Upper lobe of right lung (tissue), 1 donor: ENCODE results near the gene SSBP4. TPM values are rescaled to one million over a fixed set of nuclear protein-coding genes. Genes with fewer than 3 reads are reported as not detected.

Experiments used
- ATAC-seq: fragments of 200-7000 bp; cut with Tn5 transposase; one replicate; pipeline ENCODE4 v1.9.1; 2020; ENCODE audit warnings: mild to moderate bottlenecking, moderate library complexity
- DNase-seq: peaks from one replicate; pipeline ENCODE4 v3.0.0-alpha.2; 2020
- H3K27ac ChIP-seq: fragments of 200-600 bp; one replicate; pipeline ENCODE4 v1.8.0; 2022
- H3K27me3 ChIP-seq: fragments of 200-600 bp; one replicate; pipeline ENCODE4 v1.8.0; 2022; ENCODE audit warnings: mild to moderate bottlenecking
- H3K36me3 ChIP-seq: fragments of 200-600 bp; one replicate; pipeline ENCODE4 v1.8.0; 2022
- H3K4me1 ChIP-seq: fragments of 200-600 bp; one replicate; pipeline ENCODE4 v1.8.0; 2022
- H3K4me3 ChIP-seq: fragments of 200-600 bp; one replicate; pipeline ENCODE4 v1.8.0; 2022; ENCODE audit warnings: mild to moderate bottlenecking
- H3K9me3 ChIP-seq: fragments of 200-600 bp; one replicate; pipeline ENCODE4 v1.8.0; 2022
- intact Hi-C: fragments of 100-400 bp; cut with DNase I; formaldehyde crosslinking; loops from one replicate; pipeline ENCODE4 v1.11.0; 2022
- total RNA-seq: library from RNA; stranded (reverse); fragmentation: NEBNext Ultra II Directional; extraction: Animal tissue kit (Norgen Biotek cat#: 25700); gene quantifications from one replicate; pipeline ENCODE4 v1.2.1, GENCODE V29; 2021
- TF ChIP-seq, protein P1 (sequence below): fragments of 200-600 bp; IDR thresholded peaks from one replicate; pipeline ENCODE4 v1.8.0; 2022; ENCODE audit warnings: antibody characterized with exemption
- donor health status: DM: no; HTN: yes; CAD: no; lungs with severe emphysema.

Gene SSBP4
- total RNA-seq, 1 donor from 2014 or later: 57.3 TPM

DNA sequence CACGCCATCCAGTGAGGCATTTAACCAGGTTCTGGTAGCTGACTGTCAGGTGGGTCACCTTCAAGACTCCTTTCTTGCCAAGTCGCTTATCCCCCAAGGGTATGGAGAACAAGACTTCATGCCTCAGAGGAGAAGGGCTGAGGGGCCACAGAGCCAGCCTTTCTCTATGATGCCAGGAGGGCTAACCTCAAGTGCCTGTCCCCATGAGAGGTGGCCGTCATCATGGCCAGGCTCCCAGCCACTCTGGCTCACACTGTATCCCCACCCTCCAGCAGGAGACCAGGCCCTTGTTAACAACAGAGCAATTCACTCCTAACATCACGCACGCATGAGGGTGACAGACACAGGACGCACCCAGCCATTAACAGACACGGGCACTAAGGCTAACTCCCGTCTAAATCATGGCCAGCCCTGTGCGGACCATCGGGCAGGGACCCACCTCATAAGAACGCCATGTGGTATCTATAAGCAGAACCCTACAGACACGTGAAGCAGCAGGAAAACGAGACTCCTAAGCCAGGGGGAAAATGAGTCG is 57.4 kb downstream of the SSBP4 start:
- H3K4me3 ChIP-seq: no peak overlapping the region
- H3K36me3 ChIP-seq: peaks cover 10% of the 10 kb centered on the region
- TF ChIP-seq, protein P1, sequence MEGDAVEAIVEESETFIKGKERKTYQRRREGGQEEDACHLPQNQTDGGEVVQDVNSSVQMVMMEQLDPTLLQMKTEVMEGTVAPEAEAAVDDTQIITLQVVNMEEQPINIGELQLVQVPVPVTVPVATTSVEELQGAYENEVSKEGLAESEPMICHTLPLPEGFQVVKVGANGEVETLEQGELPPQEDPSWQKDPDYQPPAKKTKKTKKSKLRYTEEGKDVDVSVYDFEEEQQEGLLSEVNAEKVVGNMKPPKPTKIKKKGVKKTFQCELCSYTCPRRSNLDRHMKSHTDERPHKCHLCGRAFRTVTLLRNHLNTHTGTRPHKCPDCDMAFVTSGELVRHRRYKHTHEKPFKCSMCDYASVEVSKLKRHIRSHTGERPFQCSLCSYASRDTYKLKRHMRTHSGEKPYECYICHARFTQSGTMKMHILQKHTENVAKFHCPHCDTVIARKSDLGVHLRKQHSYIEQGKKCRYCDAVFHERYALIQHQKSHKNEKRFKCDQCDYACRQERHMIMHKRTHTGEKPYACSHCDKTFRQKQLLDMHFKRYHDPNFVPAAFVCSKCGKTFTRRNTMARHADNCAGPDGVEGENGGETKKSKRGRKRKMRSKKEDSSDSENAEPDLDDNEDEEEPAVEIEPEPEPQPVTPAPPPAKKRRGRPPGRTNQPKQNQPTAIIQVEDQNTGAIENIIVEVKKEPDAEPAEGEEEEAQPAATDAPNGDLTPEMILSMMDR: no peak
- ATAC-seq (no peak), DNase-seq (no peak)
- peaks cover 68% of the 10 kb centered on the region for H3K4me1 ChIP-seq
- H3K9me3 ChIP-seq: no peaks in the 10 kb centered on the region
- peak overlapping the region; percentile 30 for H3K27ac ChIP-seq
- H3K27me3 ChIP-seq: no peaks in the 10 kb centered on the region
- intact Hi-C loops: no loop called here

DNA sequence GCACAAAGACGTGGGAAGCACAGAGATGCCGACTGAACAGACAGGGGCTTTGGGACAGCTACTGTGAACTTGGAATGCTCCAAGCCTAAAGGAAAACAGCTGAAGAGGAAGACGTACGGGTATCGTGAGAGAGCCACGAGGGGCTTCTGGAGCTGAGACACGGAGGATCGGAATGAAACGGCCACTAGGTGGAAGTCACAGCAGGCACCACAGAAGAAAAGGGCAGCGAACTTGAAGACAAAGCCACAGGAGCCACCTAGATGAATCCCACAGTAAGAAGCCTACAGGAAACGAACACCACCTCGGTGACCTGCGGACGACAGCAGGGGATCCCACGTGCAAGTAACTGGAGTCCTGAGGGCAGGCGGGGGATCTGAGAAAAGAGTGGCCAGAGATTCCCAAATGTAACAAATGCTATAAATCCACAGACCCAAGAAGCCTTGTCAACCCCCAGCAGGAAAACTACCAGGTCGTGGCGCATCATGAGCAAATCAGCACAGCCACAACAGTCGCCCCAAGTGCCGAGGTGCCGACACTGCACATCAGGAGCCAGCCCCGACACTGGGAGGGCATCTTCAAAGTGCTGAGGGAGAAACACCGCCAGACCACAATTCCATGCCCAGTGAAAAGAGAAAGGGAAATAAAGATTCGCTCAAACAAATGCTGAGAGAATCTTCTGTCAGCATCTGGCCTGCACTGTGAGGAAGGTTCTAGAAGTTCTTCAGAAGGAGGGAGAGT is 58.0 kb downstream of the SSBP4 start:
- H3K9me3 ChIP-seq: no peaks in the 10 kb centered on the region
- peaks cover 5% of the 10 kb centered on the region for H3K36me3 ChIP-seq
- no peak for DNase-seq
- ATAC-seq: no peak
- H3K27ac ChIP-seq: no peak overlapping the region
- H3K4me3 ChIP-seq: no peak overlapping the region
- H3K4me1 ChIP-seq: peaks cover 68% of the 10 kb centered on the region
- no peaks in the 10 kb centered on the region for H3K27me3 ChIP-seq
- intact Hi-C loops: no loop called here
- TF ChIP-seq, protein P1: no peak

DNA sequence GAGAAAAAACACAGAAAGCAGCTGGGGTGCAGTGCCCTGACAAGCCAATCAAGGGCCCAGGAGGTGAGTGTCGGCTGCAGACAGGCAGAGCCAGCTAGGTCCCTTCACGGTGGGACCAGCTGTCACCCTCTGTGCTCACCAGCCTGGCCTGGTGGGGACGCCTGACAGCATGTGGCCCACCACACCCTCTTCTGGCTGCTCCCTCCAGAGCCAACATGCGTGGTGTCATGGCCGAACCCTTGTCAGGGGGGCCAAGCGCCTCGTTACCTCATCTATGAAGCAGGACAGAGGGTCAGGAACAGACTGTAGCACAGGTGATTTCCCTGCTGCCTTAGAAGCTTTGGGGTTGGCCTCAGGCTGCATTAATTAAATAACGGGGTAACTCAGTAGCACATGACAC is 58.8 kb downstream of the SSBP4 start:
- H3K27ac ChIP-seq: peak overlapping the region; percentile 85
- no peak for ATAC-seq
- H3K36me3 ChIP-seq: no peaks in the 10 kb centered on the region
- no peaks in the 10 kb centered on the region for H3K27me3 ChIP-seq
- DNase-seq: no peak
- no peaks in the 10 kb centered on the region for H3K9me3 ChIP-seq
- H3K4me1 ChIP-seq: peaks cover 70% of the 10 kb centered on the region
- intact Hi-C loops: no loop called here
- no peak overlapping the region for H3K4me3 ChIP-seq
- TF ChIP-seq, protein P1: no peak

DNA sequence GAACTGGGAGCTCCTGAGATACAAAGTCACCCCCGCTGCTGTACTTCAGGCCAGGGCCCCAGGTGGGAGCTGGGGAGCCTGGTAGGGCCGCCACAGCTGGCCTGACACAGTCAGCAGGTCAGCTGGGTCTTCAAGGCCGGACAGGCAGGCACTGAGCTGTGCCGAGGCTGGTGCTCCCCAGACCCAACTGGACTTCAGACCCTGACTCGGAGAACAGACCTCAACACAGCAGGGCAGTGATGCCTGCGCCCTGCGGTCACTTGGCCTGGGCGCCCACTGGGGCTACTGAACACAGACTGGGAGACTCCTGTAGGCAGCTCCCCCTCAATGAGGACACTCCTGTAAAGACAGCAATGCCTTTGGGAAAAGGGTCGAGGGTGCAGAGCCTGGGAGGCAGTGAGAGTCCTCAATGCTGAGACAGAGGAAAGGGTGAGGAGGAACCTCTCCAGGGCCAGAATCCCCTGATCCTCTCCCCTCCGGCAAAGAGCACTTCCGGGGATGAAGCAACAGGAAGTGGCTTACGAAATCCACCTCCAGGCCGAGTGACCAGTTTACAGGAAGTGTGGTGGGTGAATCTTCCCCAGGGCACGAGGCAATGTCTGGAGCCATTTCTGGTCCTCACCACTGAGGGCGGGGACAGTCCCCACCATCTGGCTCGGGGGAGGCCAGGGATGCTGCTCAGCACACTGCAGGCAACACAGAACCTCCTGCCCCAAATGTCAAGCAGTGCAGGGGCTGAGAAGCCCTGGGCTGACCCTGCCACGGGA is 59.5 kb downstream of the SSBP4 start:
- Histone ChIP-seq H3K27me3 (no peaks in the 10 kb centered on the region), H3K9me3 (no peaks in the 10 kb centered on the region), H3K27ac (peak overlapping the region; percentile 85), H3K36me3 (no peaks in the 10 kb centered on the region), H3K4me3 (no peak overlapping the region), H3K4me1 (peaks cover 71% of the 10 kb centered on the region)
- peak; percentile 82 for DNase-seq
- peak; percentile 83 for ATAC-seq
- TF ChIP-seq, protein P1: no peak
- intact Hi-C loops: no loop called here

DNA sequence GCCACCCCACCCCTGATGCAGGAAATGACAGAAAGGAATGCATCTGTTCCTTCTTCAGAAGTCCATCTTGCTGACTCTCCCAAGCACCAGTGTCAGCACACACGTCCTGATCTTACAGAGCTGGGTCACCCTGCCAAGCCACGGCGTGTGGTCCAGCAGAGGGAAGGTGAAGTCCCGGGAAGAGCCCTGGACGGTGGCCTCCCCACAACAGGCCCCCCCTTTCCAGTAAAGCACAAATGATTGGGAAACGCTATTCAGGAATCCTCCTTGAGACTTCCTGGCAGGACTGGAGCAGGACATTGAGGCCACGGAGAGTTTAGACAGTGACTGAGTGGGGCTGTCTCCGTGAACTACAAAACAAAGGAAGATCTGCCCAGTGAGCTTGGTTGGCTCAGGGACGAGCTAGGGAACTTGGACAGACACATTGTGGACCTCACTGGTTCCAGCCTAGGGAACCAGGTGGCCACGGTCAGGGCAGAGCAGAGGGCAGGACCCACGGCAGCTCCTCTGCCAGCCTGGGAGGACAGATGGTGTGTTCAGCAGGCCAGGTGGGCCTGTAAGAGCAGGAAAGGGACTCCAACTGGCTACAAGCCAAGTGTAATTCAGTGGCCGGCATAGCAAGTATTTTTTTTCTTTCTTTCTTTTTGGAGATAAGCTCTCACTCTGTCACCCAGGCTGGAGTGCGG is 61.0 kb downstream of the SSBP4 start:
- intact Hi-C loops: no loop called here
- Histone ChIP-seq H3K4me3 (no peak overlapping the region), H3K27ac (peak overlapping the region; percentile 85), H3K9me3 (no peaks in the 10 kb centered on the region), H3K4me1 (peaks cover 68% of the 10 kb centered on the region), H3K36me3 (no peaks in the 10 kb centered on the region), H3K27me3 (no peaks in the 10 kb centered on the region)
- peak; percentile 74 for ATAC-seq
- peak; percentile 81 for DNase-seq
- TF ChIP-seq, protein P1: no peak
